Stimulated activated naive CD8-positive, alpha-beta T cell treated with anti-CD3 and anti-CD28 coated beads, Interleukin-15, amount 100 ng/mL, for 72 hours (primary cell): Measurements from ENCODE around the gene OR51B2.
"Not testable (repeated sequence)": the region's sequence is repeated elsewhere in the genome, so short reads cannot be mapped to it uniquely, and the experiment has no call there.

Source experiments
- ATAC-seq: fragments of 150-1000 bp; cut with Tn5 transposase; 2 replicates; pipeline ENCODE4 v1.10.0; 2021; ENCODE audit warnings: mild to moderate bottlenecking, moderate library complexity
- DNase-seq, 2 donors: peaks; one replicate each; pipeline ENCODE4 v3.0.0; 2021 to 2022
- H3K27ac Mint-ChIP-seq, 2 donors: one replicate each; pipeline ENCODE4 v1.8.0; 2022; ENCODE audit warnings: mild to moderate bottlenecking in 2 of 2, mixed read lengths in 2 of 2, moderate library complexity in 2 of 2
- H3K27me3 Mint-ChIP-seq: one replicate; pipeline ENCODE4 v1.8.0; 2022; ENCODE audit warnings: mixed read lengths
- H3K4me1 Mint-ChIP-seq: one replicate; pipeline ENCODE4 v1.8.0; 2022; ENCODE audit warnings: mild to moderate bottlenecking, mixed read lengths
- H3K4me3 Mint-ChIP-seq, 2 donors: one replicate each; pipeline ENCODE4 v1.8.0; 2022; ENCODE audit warnings: mild to moderate bottlenecking in 2 of 2, mixed read lengths in 2 of 2, moderate library complexity in 1 of 2
- H3K9me3 Mint-ChIP-seq, 2 donors: one replicate each; pipeline ENCODE4 v1.8.0; 2022; ENCODE audit warnings: mixed read lengths in 2 of 2

Gene OR51B2, protein sequence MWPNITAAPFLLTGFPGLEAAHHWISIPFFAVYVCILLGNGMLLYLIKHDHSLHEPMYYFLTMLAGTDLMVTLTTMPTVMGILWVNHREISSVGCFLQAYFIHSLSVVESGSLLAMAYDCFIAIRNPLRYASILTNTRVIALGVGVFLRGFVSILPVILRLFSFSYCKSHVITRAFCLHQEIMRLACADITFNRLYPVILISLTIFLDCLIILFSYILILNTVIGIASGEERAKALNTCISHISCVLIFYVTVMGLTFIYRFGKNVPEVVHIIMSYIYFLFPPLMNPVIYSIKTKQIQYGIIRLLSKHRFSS

DNA sequence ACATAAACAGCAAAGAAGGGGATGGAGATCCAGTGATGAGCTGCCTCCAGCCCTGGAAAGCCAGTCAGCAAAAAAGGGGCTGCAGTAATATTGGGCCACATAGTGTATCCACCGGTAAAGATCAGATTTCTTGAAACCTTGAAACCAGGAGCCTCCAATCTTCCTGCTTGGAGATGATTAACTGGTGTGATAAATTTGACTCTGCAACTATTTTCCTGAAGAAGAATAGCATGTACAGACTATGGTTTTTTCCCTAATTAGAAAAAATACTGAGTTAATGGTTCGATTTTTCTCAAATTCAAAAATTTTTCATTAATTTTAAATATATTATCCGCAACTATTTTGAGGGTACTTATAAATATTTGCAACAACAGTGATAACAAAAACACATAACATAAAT is at the start of gene OR51B2:
Gene OR51B2 (minus strand): TSS at position 101 of the 400 bp plus-strand sequence. CDS start 0 bp downstream, at position 101.
- H3K4me3 Mint-ChIP-seq: no peak within 1 kb of the TSS
- H3K27ac Mint-ChIP-seq: no peak within 1 kb of the TSS
- H3K27me3 Mint-ChIP-seq: no peaks in the 10 kb centered on the region
- no peaks in the 10 kb centered on the region for H3K4me1 Mint-ChIP-seq
- ATAC-seq (no peak), DNase-seq (no peak)
- H3K9me3 Mint-ChIP-seq: no peaks in the 10 kb centered on the region

DNA sequence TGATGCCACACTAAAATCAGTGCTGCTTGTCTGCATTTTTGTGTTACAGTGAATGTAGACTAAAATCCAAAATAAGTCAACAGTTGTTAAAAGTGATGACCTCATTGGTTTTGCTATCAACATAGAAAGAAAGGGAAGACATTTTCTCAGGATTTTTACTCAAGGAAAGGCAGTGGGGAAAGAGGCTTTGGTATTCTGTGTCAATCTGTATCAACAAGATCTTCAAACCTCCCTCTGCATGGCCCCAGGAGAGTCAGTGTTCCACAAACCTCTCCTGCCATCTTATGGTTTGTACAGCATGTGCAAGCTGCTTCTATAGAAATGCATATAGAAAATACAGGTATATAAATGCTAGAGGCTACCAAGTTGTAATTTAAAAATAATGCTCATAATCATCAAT is 45.7 kb upstream of the OR51B2 start:
- no peaks in the 10 kb centered on the region for H3K4me1 Mint-ChIP-seq
- H3K27me3 Mint-ChIP-seq: peaks cover 9% of the 10 kb centered on the region
- no peaks in the 10 kb centered on the region for H3K9me3 Mint-ChIP-seq
- ATAC-seq (no peak), DNase-seq (no peak)
- no peak overlapping the region for H3K4me3 Mint-ChIP-seq
- H3K27ac Mint-ChIP-seq: no peak overlapping the region

DNA sequence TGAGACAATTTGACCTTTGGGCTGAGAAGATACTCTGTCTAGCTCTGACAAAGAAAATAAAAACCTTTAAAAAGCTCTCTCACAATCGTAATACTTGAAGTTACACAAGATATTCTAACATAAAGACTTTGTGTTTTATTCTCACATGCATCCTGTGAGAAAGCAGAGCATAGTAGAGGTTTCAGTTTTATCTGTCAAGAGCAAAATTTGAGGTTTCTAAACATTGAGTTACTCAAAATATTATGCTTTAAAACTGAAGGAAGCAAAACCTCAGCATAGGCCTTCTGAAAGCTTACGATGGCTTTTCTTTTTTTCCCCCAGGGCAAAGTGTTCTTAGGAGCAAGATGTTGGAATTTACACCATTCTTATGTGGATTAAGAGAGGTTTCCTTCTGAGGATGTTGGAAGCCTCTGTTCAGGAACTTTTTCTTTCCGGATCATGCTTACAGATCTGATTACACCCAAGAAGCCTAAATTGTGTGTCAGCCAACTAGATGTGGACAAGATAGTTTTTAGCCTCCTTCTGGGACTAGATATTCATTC is 44.5 kb upstream of the OR51B2 start:
- Mint-ChIP-seq H3K9me3 (no peaks in the 10 kb centered on the region), H3K4me1 (no peaks in the 10 kb centered on the region), H3K4me3 (no peak overlapping the region), H3K27ac (no peak overlapping the region), H3K27me3 (peaks cover 9% of the 10 kb centered on the region)
- ATAC-seq (no peak), DNase-seq (no peak)

- Mint-ChIP-seq H3K27ac (no peak overlapping the region), H3K9me3 (no peaks in the 10 kb centered on the region), H3K27me3 (peaks cover 9% of the 10 kb centered on the region), H3K4me3 (no peak overlapping the region), H3K4me1 (no peaks in the 10 kb centered on the region)
- no peak for ATAC-seq
- no peak for DNase-seq
Observed at GRCh38 chr11:5367448-5368074, 43.5 kb upstream of the OR51B2 start.

DNA sequence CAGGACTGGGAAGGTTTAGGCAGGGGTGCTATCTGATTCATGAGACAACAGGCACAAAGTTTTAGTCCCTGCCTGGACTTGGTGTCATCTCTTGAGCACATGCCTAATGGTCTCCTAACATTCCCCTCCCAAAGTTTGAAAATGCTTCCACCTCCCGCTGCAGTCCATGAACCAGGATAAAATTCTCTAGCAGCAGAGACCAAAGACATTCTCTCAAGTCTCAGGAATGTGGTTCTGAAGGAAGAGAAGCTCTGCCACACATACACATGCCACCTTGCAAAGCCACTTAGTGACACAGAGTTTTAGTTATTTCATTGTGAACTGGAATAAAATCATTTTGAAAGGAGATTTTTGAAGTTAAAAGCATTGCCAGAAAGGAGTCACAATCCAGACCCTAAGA is 42.8 kb upstream of the OR51B2 start:
- H3K27me3 Mint-ChIP-seq: peaks cover 9% of the 10 kb centered on the region
- H3K4me1 Mint-ChIP-seq: no peaks in the 10 kb centered on the region
- ATAC-seq (no peak), DNase-seq (no peak)
- no peak overlapping the region for H3K27ac Mint-ChIP-seq
- no peak overlapping the region for H3K4me3 Mint-ChIP-seq
- peaks cover 0 to 4% of the 10 kb centered on the region in 2 donors for H3K9me3 Mint-ChIP-seq

- H3K9me3 Mint-ChIP-seq, H3K27ac Mint-ChIP-seq, ATAC-seq, H3K27me3 Mint-ChIP-seq, DNase-seq, H3K4me1 Mint-ChIP-seq, H3K4me3 Mint-ChIP-seq: not testable (repeated sequence)
Observed at GRCh38 chr11:5366365-5366764, 42.3 kb upstream of the OR51B2 start.

GRCh38 chr11:5364214-5364613 is 40.1 kb upstream of the OR51B2 start:
- ATAC-seq: no peak
- Mint-ChIP-seq H3K27ac (no peak overlapping the region), H3K9me3 (peaks cover 0 to 4% of the 10 kb centered on the region in 2 donors), H3K27me3 (peaks cover 9% of the 10 kb centered on the region), H3K4me3 (no peak overlapping the region), H3K4me1 (no peaks in the 10 kb centered on the region)
- no peak for DNase-seq

- DNase-seq (no peak), ATAC-seq (no peak)
- H3K4me3 Mint-ChIP-seq: no peak overlapping the region
- no peaks in the 10 kb centered on the region for H3K4me1 Mint-ChIP-seq
- no peak overlapping the region for H3K27ac Mint-ChIP-seq
- H3K27me3 Mint-ChIP-seq: peaks cover 9% of the 10 kb centered on the region
- peaks cover 0 to 4% of the 10 kb centered on the region in 2 donors for H3K9me3 Mint-ChIP-seq
Observed at GRCh38 chr11:5363679-5364078, 39.6 kb upstream of the OR51B2 start.

DNA sequence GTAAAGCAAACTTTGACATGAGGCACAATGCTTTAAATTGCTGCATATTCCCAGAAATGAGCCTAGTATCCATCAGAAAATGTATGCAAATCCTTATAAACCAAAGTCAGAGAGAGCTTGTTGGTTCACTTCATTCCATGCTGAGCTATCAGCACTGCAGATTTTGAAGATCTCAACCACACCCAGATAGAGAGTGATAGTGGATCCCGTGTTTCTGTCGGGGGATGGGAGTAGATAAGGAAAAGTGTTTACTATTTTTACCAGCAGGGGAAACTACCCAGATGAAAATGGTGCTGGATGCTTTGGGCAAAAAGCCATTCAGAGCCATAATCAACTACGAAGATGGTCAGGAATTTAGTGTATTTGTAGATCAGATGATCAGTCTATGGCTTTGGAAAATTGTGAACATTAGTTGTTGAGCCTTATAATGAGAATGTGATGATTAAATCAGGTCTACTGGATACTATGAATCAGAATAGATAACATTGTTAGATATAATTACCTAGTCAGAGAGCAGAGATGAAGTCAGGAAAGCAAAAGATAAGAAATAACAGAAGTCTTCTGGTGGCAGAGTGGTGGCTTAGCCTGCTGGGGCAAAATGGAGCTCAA is 38.0 kb upstream of the OR51B2 start:
- no peaks in the 10 kb centered on the region for H3K4me1 Mint-ChIP-seq
- DNase-seq (no peak), ATAC-seq (no peak)
- peaks cover 0 to 4% of the 10 kb centered on the region in 2 donors for H3K9me3 Mint-ChIP-seq
- H3K27me3 Mint-ChIP-seq: peaks cover 9% of the 10 kb centered on the region
- no peak overlapping the region for H3K27ac Mint-ChIP-seq
- no peak overlapping the region for H3K4me3 Mint-ChIP-seq

GRCh38 chr11:5356031-5356430 is 31.9 kb upstream of the OR51B2 start:
- DNase-seq, H3K27ac Mint-ChIP-seq, H3K9me3 Mint-ChIP-seq, H3K4me1 Mint-ChIP-seq, H3K4me3 Mint-ChIP-seq, ATAC-seq: not testable (repeated sequence)
- H3K27me3 Mint-ChIP-seq: peaks cover 10% of the 10 kb centered on the region

- H3K27ac Mint-ChIP-seq: no peak within 1 kb of the TSS
- no peaks in the 10 kb centered on the region for H3K9me3 Mint-ChIP-seq
- no peak for ATAC-seq
- H3K27me3 Mint-ChIP-seq: peaks cover 30% of the 10 kb centered on the region
- no peak for DNase-seq
- H3K4me1 Mint-ChIP-seq: no peaks in the 10 kb centered on the region
- no peak within 1 kb of the TSS for H3K4me3 Mint-ChIP-seq
Observed at GRCh38 chr11:5351208-5351607, 27.1 kb upstream of the OR51B2 start, which contains the start of gene OR51B6. OR51B6 (plus strand) TSS chr11:5351508; CDS start chr11:5351508, 0 bp downstream.

- Mint-ChIP-seq H3K27me3 (peaks cover 30% of the 10 kb centered on the region), H3K4me1 (no peaks in the 10 kb centered on the region), H3K9me3 (no peaks in the 10 kb centered on the region), H3K27ac (no peak overlapping the region), H3K4me3 (no peak overlapping the region)
- ATAC-seq: no peak
- no peak for DNase-seq
Observed at GRCh38 chr11:5349550-5349949, 25.5 kb upstream of the OR51B2 start.

DNA sequence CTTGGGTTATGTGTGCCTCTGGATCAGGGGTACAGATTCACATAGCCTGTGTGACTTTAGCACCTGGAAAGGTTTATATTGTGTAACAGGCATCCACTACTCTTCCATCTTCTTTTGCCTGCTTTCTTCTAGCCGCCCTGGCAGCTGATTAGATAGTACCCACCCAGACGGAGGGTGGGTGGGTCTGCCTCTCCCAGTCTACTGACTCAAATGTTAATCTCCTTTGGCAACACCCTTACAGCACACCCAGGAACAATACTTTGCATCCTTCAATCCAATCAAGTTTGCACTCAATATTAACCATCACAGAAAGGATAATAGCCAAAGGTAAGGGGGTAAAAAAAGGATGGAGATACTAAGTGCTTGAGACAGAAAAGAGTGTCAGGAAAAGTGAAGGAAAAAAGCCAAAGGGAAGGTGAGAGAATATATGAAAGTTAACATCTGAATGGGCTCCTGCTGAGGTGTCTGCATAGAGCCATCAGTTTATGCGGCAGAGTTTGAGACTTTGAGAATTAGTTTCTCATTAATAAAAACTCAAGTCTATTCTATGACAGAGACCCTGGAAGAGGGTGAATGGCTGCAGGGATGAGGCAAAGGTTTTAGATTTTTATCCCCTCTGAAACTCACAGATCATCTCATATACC is 24.6 kb upstream of the OR51B2 start:
- H3K9me3 Mint-ChIP-seq: no peaks in the 10 kb centered on the region
- no peak overlapping the region for H3K4me3 Mint-ChIP-seq
- peaks cover 30% of the 10 kb centered on the region for H3K27me3 Mint-ChIP-seq
- no peak overlapping the region for H3K27ac Mint-ChIP-seq
- ATAC-seq: no peak
- no peaks in the 10 kb centered on the region for H3K4me1 Mint-ChIP-seq
- no peak for DNase-seq

GRCh38 chr11:5345831-5346230 is 21.7 kb upstream of the OR51B2 start:
- H3K4me1 Mint-ChIP-seq: no peaks in the 10 kb centered on the region
- peaks cover 20% of the 10 kb centered on the region for H3K27me3 Mint-ChIP-seq
- DNase-seq: no peak
- no peak overlapping the region for H3K27ac Mint-ChIP-seq
- no peak overlapping the region for H3K4me3 Mint-ChIP-seq
- no peak for ATAC-seq
- H3K9me3 Mint-ChIP-seq: no peaks in the 10 kb centered on the region

DNA sequence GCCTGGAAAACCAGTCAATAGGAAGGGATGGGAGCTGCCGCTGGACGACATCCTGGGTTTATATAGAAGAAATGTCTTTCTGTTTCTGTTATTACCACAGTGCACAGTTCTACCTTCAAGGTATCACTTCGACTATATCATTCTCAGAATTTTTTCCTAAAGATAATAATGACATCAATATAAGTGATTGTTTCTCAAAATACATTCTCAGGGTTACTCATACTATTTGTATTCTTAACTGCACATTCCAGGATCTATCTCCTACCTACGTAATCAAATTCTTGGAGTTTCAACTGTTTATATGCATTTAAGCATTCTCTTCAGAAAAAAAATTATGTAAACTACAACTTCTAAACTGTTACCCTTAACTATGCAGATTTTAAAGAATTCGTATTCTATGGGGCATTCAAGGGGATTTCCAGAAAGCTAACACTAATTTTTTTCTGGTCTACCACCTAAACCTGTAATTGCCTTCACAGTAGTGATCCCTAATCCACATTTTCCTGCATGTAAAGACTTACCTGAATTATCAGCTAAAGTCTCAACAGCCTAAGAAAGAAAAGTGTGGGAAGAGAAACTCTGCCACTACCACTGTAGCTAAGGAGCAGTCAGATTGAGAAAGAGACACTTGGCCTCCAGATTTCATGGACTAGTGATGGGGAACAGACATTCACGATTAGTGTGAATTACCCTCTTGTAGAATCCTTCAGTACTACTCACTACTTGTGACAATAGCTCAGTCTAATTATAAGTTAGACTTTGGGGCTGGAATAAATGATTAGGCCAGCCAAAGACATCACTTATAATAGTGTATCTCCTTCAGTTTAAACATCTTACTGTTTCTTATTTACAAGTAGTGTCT is 19.6 kb upstream of the OR51B2 start, which contains the start of gene OR51B5:
Gene OR51B5 (minus strand): TSS at position 51 of the 862 bp plus-strand sequence. CDS start 0 bp downstream, at position 51.
- no peak for DNase-seq
- ATAC-seq: no peak
- no peak within 1 kb of the TSS for H3K27ac Mint-ChIP-seq

More for the DNA sequence above, 19.6 kb upstream of the OR51B2 start, which contains the start of gene OR51B5:
- Mint-ChIP-seq H3K4me1 (no peaks in the 10 kb centered on the region), H3K4me3 (no peak within 1 kb of the TSS), H3K27me3 (peaks cover 17% of the 10 kb centered on the region), H3K9me3 (no peaks in the 10 kb centered on the region)
